ENCODE measurements around the gene UBASH3A.

UBASH3A gene, protein sequence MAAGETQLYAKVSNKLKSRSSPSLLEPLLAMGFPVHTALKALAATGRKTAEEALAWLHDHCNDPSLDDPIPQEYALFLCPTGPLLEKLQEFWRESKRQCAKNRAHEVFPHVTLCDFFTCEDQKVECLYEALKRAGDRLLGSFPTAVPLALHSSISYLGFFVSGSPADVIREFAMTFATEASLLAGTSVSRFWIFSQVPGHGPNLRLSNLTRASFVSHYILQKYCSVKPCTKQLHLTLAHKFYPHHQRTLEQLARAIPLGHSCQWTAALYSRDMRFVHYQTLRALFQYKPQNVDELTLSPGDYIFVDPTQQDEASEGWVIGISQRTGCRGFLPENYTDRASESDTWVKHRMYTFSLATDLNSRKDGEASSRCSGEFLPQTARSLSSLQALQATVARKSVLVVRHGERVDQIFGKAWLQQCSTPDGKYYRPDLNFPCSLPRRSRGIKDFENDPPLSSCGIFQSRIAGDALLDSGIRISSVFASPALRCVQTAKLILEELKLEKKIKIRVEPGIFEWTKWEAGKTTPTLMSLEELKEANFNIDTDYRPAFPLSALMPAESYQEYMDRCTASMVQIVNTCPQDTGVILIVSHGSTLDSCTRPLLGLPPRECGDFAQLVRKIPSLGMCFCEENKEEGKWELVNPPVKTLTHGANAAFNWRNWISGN

DNA sequence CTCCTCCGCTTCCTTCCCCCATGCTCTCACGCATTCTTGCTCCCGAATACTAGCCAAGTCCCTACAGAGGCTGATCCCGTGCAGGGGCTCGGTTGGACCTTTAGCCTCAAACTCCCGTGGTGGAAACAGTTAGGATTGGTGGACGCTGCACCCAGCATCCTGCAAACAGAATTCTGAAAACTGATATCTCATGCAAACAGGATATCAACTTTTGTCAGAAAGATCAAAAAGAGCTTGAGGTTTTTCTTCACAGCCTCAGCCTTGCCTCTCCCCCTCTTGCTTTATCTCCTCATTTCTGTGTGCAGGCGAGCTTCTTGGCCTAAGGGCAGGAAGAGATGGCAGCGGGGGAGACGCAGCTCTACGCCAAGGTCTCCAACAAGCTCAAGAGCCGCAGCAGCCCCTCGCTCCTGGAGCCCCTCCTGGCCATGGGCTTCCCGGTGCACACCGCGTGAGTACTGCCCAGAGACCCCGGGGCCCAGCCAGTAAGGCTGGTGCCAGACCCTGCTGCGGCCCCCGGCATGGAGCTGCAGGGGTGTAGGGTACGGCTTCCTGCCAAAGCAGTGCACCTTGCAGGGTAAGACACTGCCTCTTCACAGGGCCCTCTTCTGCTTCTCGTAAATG lies at the start of gene UBASH3A:
UBASH3A (plus strand) TSS at position 292 of the 621 bp plus-strand sequence; CDS start at position 336, 44 bp downstream.
- no peak for DNase-seq (ENCODE audit: low read depth in 2 of 2, low spot score in 1 of 2)

DNA sequence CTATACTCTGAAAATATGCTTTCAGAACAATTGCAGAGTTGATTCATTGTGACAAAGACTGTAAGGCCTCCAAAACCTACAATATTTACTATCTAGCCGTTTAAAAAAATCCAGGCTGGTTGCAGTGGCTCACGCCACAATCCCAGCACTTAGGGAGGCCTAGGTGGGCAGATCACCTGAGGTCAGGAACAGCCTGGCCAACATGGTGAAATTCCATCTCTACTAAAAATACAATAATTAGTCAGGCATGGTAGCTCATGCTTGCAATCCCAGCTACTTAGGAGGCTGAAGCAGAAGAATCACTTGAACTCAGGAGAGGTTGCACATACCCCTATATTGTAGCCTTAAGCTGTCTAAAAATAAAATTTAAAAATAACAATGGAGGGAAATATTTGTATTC lies 47.7 kb upstream of the UBASH3A start:
- no peak for DNase-seq (ENCODE audit: low read depth in 2 of 2, low spot score in 1 of 2)

DNA sequence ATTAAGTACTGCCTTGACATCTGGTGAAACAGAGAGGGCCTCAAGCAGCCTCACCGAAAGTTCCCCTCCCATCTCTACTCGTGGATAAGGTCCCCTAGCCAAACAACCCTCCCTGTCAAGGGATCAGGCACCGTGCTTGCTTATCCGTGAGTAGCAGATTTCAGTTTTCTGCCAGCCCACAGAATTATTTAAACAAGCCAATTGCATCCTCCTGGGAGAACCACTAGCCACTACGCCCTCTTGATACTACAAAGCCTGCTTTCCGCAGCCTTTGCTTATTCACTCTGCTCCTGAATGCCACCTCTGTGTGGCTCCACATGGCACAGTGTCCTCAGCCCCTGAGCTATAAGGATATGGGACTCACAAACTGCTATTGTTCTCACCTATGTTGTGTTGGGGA lies 47.1 kb upstream of the UBASH3A start:
- DNase-seq (ENCODE audit: low read depth in 2 of 2, low spot score in 1 of 2), result no peak

DNA sequence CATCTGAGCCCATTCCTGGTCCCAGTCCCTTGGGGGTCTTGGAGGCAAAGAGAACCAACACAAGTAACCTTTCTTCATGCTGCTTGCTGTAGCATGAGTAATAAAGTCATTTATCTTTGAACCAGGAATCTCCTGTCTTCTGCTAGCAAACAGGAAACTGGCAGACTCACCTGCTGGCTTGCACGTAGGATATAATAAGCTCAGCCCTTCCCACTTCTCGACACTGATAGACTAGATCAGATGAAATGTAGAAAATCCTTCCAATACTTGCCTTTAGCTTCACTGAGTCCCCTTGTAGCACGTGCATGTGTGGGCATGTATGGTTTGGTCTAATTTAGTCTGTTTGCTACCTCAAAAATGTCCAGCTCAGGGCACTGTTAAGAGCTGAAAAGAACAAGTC lies 46.4 kb upstream of the UBASH3A start:
- no peak for DNase-seq (ENCODE audit: low read depth in 2 of 2, low spot score in 1 of 2)

DNA sequence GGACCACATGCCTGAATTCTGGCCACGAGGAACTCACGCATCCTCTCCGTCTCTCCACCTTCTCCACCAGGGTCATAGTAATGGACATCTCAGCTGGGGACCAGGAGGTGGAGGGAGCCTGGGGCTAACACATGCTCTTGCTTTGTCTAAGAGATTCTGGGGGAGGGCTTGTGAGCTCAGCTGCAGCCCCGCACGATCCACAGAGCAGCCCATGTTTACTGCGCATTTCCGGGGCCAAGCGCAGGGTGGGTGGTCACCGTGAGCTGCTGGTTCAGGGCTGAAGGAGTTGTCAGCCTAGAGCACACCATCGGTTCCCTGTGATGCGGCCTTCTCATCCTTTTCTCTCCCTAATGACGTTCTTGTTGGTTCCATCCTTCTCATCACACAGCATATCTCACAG lies 45.4 kb upstream of the UBASH3A start:
- DNase-seq (ENCODE audit: low read depth in 2 of 2, low spot score in 1 of 2), result no peak

DNA sequence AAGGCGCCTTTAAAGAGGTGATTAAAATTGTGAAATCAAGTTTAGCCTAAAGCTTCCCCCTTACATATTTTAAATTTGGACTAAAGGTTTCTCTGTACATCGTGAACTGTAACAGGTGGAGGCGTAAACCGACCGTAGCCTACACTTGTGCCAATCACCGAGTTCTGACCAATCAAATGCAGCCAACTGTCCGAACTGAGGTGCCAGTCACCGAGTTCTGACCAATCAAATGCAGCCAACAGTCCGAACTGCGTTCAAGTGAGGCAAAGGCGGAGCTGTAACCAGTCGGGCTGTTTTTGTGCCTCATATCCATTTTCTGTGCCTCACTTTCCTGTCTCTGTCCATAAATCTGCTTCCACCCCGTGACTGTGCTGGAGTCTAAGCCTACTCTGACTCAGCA lies 44.8 kb upstream of the UBASH3A start:
- DNase-seq (ENCODE audit: low read depth in 2 of 2, low spot score in 1 of 2), result no peak

DNA sequence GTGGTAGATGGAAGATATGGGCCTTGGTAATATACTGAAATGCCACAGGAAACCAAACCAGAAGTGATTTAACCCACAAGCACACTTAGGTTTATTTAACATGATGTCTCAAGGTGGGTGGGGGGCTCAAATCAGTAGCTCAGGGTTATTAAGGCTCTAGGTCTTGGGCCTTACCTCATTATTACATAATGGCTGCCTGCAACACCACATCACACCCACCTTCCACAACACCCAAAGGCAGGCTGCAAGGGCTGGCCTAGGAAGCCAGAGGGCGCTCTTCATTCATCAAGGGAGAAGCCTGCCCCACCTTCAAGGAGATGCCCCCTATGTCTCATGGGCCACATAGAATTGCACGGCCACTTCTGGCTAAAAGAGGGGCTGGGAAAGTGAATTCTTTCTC lies 43.4 kb upstream of the UBASH3A start:
- no peak for DNase-seq (ENCODE audit: low read depth in 2 of 2, low spot score in 1 of 2)

DNA sequence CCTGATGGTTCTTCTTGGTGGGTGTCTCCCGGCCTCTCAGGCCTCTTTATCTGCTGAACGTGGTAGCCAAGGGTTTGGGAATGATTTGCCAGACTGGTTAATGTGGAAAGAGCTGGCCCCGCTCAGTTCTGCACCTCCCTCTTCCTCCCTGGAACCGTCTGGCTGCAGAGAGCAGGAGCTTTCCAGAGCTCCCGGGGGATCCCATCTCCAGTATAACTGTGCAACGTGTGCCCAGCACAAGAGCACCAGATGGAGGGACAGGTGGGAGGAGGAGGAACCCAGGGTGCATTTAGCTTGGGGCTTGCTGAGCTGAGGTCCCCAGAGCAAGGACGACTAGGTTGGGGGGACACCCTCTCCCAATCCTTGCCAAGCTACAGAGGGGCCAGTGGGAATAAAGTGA lies 42.4 kb upstream of the UBASH3A start:
- DNase-seq (ENCODE audit: low read depth in 2 of 2, low spot score in 1 of 2), result no peak

DNA sequence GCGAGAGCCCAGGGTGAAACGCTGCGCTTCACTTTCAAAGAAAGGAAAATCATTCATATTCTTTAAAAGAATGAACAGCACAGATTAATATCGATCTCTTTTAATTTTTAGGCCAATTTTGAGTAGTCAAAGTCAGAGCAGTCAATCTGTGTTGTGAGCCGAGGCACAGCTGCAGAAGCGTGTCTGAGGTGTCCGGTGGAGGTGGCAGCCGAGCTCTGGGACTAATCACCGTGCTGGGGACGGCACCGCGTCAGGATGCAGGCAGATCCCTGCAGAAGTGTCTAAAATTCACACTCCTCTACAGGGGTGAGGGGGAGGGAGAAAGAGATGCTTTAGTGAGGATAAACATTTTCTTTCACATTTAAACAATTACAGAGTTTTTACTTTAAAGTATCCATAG lies 41.5 kb upstream of the UBASH3A start:
- no peak for DNase-seq (ENCODE audit: low read depth in 2 of 2, low spot score in 1 of 2)

DNA sequence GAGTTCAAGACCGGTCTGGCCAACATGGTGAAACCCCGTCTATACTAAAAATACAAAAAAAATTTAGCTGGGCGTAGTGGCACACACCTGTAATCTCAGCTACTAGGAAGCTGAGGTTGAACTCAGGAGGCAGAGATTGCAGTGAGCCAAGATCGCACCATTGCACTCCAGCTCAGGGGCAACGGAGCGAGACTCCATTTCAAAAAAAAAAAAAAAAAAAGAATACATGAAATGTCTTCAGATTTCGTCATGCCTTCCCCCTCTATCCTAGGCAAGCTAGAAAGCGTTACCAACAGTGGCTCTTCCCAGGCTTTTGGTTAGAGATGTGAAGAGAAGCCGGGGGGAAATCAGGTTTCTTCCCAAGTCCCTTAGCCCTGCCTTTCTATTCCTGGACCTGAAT lies 41.0 kb upstream of the UBASH3A start:
- no peak for DNase-seq (ENCODE audit: low read depth in 2 of 2, low spot score in 1 of 2)

DNA sequence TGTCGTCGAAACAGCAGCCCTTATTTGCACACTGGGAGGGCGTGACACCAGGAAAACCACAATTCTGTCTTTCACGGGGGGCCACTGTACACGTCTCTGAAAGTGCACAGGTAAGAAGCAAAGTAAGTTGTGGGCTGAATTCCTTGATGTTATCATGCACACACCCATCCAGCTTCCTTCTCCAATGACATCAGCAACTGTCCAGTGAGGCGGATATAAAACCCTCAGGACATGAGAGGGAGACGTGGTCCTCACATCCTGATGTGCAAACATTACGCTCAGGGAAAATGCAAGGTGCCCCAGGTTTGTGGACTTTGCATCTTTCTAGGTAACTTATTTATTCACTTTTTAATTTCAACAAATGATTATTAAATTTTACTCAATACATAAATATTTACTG lies 40.4 kb upstream of the UBASH3A start:
- DNase-seq (ENCODE audit: low read depth in 2 of 2, low spot score in 1 of 2), result no peak

DNA sequence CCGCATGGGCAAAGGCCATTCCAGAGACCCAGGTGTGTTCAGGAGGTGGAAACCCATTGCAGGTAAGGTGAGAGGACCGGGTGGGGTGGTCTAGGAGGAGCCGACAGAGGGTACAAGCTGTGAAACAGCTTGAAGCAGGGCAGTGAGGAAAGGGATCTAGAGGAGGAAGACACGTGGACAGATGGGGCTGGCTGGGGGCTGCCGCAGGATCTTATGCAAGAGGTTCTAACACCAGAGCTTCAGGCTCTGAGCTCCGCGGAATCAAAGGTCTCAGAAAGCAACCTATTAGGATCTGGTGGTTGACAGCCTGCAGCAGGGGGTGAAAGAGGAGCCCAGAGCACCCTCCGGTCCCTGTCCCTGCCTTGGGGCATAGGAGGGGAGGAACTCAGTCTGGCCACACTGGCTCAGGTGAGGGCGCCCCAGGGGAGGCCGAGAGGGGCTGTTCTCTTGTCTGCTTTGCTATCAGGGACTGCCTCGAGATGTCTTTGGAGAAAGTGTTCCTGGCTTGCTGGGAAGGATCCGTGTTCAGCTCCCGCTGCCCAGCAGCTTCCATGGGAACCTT lies 39.3 kb upstream of the UBASH3A start:
- no peak for DNase-seq (ENCODE audit: low read depth in 2 of 2, low spot score in 1 of 2)

DNA sequence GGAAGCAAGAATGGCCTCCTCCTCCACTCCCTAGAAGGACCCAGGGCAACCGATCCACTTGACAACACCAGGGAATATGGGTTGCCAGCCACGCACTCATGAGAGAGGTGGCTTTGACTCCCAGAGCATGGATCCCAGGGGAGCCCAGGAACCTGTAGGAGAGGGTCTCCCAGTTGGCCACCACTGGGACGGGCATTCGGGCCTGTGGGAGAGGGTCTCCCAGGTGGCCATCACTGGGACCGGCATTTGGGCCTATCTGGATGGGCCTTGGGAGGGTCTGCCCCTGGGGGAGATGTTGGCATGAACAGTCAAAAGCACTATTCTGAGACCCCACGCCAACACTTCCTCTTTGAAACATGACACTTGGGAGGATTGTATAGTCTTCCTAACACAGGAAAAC lies 37.9 kb upstream of the UBASH3A start:
- no peak for DNase-seq (ENCODE audit: low read depth in 2 of 2, low spot score in 1 of 2)

DNA sequence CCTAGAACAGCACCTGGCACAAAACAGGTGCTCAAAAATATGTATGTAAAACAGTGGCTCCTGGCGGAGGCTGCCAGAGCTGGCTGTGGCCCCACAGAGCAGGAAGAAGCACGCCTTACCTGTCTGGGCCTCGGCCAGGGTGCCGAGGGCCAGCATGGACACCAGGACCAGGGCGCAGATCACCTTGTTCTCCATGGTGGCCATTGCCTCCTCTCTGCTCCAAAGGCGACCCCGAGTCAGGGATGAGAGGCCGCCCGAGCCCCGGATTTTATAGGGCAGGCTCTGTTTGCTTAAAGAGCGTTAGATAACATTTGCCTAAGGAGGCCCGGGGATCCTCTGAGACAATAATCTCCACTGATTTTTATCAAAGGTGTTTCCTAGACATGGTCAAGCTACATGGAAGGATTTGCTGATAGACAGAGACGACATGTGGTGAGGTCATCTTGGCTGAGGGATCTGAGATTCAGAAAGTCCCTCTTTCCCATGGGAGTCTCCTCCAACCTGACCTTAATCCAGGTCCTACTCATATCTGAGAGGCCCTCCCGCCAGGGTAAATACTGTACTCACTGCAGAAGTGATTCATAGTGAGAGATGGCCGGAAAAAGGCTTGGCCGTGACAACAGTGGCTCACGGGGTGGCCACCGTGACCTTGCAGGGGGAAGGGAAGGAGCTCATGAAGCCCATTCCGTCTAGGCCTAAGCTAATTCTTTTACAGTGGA lies 37.3 kb upstream of the UBASH3A start, which contains the start of gene TFF1:
TFF1 (minus strand) TSS at position 244 of the 719 bp plus-strand sequence; CDS start at position 204, 40 bp downstream.
- no peak for DNase-seq (ENCODE audit: low read depth in 2 of 2, low spot score in 1 of 2)

DNA sequence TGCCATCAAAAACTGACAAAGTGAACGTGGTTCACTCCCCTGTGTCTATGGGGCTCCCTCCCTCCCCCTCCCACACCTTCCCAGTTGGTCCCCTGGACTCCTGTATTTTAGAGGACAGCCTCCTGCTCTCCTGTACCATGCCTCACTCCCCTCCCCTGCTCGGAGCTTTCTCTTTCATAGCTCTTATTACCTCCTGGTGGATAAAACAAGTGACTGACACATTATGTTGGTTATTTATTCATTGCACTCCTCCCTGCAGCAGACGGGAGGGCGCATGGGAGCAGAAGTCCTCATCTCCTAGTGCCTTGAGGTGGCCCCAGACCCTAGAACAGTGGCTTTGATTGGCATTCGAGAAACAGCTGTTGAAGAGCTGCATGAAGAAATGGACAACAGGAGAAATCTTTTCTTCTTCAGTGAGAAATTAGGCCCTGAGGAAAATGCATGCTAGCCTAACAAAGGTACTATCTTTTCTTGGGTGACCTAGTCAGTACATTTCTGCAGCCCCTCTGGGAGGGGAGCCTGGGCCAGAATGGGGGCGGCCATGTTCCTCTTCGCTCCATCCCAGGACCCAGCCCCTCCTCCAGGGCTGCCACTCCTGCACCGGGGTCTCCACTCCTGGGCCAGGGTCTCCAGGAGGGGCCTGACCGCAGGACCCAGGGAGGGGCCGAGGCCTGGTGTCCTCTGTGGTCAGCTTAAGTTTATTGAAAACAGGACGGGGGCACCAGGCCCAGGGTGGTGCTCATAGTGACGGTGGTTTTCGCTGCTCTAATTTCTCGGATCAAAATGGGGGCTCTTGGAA lies 36.1 kb upstream of the UBASH3A start:
- no peak for DNase-seq (ENCODE audit: low read depth in 2 of 2, low spot score in 1 of 2)

DNA sequence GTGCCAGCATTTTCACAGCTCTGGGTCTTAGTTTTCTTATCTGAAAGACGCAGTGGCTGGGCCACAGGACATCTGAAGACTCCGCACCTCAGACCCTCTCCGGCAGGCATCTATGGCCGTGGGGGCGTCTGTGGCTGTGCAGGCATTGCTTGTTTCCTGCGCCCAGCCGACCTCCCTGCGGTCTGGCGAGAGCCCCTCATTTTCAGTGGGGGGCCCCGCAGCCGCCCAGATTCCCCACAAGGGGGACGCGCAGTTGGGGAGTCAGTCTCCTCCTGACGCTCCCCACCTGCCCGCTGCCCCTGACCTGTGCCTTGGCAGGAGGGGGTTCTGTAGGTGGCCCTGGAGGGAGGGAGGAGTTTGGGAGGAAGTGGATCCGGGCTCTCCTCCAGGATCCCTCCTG lies 33.9 kb upstream of the UBASH3A start:
- DNase-seq (ENCODE audit: low read depth in 2 of 2, low spot score in 1 of 2), result no peak

DNA sequence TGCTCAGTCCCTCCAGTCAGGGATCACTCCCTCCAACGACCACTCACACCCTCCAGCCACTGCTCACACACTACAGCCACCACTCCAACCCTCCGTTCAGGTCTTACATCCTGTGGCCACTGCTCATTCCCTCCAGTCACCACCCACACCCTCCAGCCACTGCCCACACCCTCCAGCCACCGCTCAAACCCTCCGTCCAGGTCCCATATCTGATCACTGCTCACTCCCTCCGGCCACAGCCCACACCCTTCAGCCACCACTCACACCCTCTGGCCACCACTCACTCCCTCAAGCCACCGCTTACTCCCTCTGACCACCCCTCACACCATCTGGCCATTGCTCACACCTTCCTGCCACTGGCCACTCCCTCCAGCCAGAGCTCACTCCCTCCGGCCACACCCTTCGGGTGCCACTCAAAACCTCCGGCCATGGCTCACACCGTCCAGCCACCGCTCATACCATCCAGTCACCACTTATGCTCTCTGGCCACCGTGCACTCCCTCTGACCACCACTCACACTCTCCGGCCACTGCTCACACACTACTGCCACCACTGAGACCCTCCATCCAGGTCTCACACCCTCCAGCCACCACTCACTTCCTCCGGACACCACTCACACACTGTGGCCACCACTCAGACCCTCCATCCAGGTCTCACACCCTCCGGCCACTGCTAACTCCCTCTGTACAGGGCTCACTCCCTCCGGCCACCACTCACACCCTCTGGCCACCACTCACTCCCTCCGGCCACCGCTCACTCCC lies 32.6 kb upstream of the UBASH3A start:
- DNase-seq (ENCODE audit: low read depth in 2 of 2, low spot score in 1 of 2), result no peak

DNA sequence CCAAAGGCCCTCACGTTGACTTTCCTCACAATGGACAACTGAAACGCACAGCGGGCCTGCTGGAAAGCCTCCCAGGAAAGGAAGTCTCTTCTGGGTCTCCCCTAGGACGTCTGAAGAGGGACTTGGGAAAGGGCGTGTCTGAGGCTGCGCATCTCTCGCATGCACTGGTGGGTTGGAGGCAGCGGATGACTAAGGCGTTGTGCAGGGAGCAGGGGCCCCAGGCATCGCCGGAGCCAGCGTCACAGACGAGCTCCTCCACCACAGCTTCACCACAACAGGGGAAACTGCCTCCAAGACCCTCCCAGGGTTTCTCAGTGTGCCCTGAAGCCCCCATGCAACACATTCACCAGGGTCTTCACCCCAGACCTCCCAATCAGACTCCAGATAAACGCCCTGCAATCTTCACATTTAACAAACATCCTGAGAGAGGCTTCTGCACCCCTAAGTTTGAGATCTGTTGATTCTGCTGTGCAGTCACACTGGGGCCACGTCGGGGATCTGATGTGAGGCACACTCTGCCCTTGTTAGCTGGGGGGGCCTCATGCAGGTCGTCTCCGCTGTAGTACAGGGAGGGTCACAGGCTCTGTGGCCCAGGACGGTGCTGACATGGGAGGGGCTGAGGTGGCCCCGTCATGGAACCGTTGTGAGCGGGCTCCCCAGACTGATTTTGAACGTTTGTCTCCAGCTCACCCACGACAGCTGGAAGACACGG lies 30.4 kb upstream of the UBASH3A start:
- no peak for DNase-seq (ENCODE audit: low read depth in 2 of 2, low spot score in 1 of 2)

DNA sequence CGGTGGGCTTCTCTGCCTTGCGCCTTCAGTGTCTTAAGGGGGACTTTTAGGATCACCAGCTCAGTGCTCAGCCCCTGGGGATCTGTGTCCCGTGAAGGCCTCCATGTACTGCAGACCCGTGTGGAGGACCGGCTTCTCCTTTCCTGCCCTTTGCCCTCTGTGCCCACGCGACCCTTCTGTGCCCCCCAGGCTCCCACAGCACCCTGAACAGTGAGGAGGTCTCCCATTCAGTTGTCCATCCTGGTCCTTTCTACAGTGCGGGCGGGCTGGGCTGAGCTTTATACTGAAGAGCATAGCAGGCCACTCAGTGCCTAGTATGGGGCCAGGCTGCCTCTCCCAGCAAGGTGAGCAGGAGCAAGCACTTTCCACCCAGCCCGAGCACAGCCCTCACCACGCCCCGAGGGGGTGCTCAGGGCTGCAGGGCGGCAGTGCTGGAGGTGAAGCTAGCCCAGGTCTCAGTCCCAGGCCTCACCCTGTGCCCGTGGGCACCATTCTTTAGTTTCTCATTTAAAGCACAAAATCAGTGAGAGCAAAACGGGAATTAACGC lies 29.7 kb upstream of the UBASH3A start:
- DNase-seq (ENCODE audit: low read depth in 2 of 2, low spot score in 1 of 2), result no peak

All from stimulated activated CD8-positive, alpha-beta memory T cell treated with anti-CD3 and anti-CD28 coated beads, Interleukin-4, amount 100 ng/mL, for 4 hours (primary cell).